GM10248 (cell line): ENCODE measurements around the gene SPAST.

ENCODE experiments used
- CTCF ChIA-PET: fragments of 300-600 bp; sonication (Branson Sonifier 250); formaldehyde crosslinking; extraction: SDS; loops from one replicate; lab custom pipeline; 2021; ENCODE audit warnings: antibody characterized with exemption; lab: Yijun Ruan, JAX
- POLR2A ChIA-PET: fragments of 350-650 bp; sonication (Branson Sonifier 250); formaldehyde crosslinking; extraction: SDS; loops from one replicate; lab custom pipeline; 2020; ENCODE audit warnings: antibody characterized with exemption; lab: Yijun Ruan, JAX
- DNase-seq: peaks from one replicate; pipeline ENCODE4 v3.0.0; 2012; ENCODE audit errors: extremely low spot score
- CTCF ChIP-seq: IDR thresholded peaks from 2 replicates; pipeline ENCODE4 v1.5.1; 2012; ENCODE audit warnings: mild to moderate bottlenecking, low read depth; ENCODE audit errors: extremely low read depth, missing control alignments, control extremely low read depth

SPAST gene

GRCh38 chr2:32067549-32067948, 4.2 kb downstream of the SPAST start:
- ChIA-PET POLR2A (no interaction called here), CTCF (interaction anchor here (0.6 kb wide), 2 partner anchors 18 to 21 kb away, joined by 3 read pairs; no protein-coding TSS in a partner anchor)
- no peak for TF ChIP-seq CTCF
- no peak for DNase-seq

GRCh38 chr2:32074134-32074506, 10.8 kb downstream of the SPAST start:
- no peak for TF ChIP-seq CTCF
- ChIA-PET CTCF (no interaction called here), POLR2A (no interaction called here)
- no peak for DNase-seq

- POLR2A ChIA-PET, result no interaction called here
- CTCF ChIA-PET, result interaction anchor here (0.8 to 2.0 kb wide), 2 partner anchors 25 to 208 kb away, joined by 3 to 6 read pairs; no protein-coding TSS in a partner anchor
- no peak for DNase-seq
- no peak for TF ChIP-seq CTCF
These were observed 32.3 kb downstream of the SPAST start for GRCh38 chr2:32095671-32096070.

GRCh38 chr2:32108111-32108510, 44.8 kb downstream of the SPAST start:
- ChIA-PET POLR2A (no interaction called here), CTCF (no interaction called here)
- TF ChIP-seq CTCF, result no peak

GRCh38 chr2:32118055-32118454, 54.7 kb downstream of the SPAST start:
- POLR2A ChIA-PET, result no interaction called here
- CTCF ChIA-PET, result interaction anchor here (1.3 kb wide), 1 partner anchor 27 kb away, joined by 4 read pairs; no protein-coding TSS in a partner anchor
- no peak for TF ChIP-seq CTCF
- no peak for DNase-seq

More at GRCh38 chr2:32108111-32108510, 44.8 kb downstream of the SPAST start:
- DNase-seq, result no peak

- DNase-seq, result no peak
- CTCF ChIA-PET, result interaction anchor here (0.7 to 1.3 kb wide), 2 partner anchors 26 to 37 kb away, joined by 3 to 4 read pairs; no protein-coding TSS in a partner anchor
- TF ChIP-seq CTCF, result no peak
- POLR2A ChIA-PET, result interaction anchor here (0.7 kb wide), 1 partner anchor 1398 kb away, joined by 3 read pairs; no protein-coding TSS in a partner anchor
These were observed 55.8 kb downstream of the SPAST start for GRCh38 chr2:32119161-32119560.
